GM19240 (cell line): ENCODE data around the gene TAOK1.

Experiments
- DNase-seq: peaks from one replicate; pipeline ENCODE4 v3.0.0; 2011; ENCODE audit warnings: low spot score; ENCODE audit not compliant: insufficient read length

TAOK1 gene

DNA sequence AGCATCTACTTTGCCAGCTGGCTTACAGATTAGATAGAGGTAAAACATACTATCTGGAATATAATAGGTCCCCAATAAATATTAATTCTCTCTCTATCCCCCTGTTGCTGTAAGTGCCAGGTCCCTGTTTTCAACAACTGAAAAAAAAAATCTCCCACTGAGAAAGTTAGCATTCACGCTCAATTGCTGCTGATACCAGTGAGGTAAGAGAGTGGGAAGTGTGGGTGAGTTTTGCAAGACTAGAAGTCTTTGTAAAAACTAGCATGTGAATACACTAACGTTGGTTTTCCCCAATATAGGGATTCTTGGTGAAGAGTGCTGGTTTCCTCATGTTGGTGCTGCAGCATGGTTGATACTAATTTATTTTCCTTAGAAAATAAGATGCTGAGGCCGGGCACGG, 11.7 kb upstream of the TAOK1 start:
- DNase-seq = no peak

DNA sequence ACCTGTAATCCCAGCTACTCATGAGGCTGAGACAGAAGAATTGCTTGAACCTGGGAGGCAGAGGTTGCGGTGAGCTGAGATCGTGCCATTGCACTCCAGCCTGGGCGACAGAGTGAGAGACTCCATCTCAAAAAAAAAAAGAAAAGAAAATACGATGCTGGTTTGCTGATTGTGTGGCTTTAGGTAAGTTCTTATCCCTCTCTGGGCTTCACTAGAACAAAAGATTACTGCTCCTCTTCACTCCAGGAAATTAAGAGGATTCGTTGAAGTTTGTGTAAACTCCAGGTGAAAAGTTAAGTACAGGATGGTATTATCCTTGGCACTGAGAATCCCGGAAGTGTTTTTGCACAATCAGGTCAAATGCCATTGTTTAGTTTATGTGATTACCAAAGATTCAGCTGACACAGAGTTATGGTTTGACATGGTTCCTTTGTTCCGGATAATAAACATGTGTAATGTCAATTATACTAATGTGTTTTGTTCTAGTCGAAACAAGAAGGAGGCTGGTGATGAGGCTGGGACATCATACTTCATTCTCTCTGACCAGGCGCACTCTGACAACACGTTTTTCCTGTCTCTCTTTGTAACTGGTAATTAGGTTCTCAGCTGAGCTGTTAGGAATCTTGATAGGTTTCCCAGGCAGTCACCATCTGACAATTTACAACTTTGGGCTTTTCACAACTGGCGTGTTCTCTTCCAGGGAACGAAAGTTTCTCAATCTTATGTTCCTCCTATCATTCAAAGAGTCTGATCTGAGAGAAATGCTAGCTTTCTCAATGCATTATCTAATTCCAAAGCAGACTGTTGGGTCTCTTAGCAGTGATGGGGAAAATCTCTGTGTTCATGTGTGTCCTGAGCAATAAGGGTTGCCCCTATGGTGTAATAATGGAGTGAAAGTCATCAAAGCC, 10.8 kb upstream of the TAOK1 start:
- DNase-seq = no peak

DNA sequence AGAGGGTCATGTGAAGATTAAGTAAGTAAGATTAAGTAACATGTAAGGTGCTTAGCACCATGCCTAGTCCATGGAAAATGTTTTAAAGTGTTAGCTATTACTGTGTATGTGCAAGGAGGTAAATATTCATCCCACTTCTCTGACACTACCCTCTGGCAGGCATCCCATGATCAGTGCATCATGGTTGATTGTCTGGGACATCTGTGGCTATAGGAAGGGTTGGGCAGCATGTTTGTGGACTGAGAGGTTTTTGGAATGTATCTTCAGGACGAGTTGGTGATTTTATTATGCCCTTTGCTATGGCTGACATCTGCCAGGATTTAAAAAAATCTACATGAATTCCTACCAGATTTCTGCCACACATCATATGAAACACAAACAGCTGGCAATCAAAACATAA, 6.5 kb upstream of the TAOK1 start:
- DNase-seq = no peak

DNA sequence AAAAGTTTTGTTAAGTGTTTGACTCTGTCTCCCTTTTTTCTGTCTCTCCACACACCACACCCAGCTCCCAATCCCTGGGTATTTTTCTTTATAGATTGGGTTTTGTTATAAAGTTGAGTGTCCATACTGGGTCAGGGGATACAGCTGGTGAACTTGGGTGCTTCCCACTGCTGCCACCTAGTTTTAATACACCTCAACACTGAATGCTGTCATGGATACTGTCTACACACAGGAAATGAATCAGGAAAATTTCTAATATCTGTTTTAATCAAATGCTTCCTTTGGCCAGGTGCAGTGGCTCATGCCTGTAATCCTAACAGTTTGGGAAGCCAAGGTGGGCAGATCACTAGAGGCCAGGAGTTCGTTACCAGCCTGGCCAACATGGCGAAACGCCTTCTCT, 5.3 kb upstream of the TAOK1 start:
- no peak for DNase-seq

DNA sequence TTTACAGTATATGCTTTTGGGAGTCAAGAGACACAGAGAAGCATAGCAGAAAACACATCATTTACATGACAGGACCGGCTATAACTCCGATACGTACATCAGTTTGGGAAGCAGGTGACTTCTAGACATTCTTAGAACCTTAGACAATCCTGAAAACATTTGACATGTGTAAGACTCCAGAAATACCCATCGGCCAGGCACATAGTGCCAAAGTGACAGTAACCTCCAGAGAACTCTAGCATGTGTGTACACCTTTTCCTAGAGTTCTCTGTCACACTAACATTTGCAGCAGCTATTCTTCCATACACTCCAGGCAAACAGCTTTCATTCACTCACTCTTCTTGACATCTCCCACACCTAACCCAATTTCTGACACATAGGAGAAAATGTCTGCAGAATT, 3.4 kb upstream of the TAOK1 start:
- no peak for DNase-seq

DNA sequence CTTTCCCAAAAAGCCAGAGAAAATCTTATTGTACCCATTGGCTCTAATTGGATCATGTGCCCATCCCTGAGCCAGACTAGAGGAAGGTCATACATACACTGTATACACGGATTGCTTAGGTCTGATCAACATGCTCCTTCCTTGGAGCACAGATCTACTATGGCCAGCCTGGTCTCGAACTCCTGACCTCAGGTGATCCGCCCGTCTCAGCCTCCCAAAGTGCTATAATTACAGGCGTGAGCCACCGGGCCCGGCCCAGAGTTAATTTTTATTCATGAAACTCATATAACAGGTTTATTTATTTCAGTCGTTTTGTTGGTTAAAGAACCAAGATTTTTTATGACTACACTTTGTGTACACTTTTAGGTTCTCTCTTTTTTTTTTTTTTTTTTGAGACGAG, 1.2 kb upstream of the TAOK1 start:
- DNase-seq = no peak

DNA sequence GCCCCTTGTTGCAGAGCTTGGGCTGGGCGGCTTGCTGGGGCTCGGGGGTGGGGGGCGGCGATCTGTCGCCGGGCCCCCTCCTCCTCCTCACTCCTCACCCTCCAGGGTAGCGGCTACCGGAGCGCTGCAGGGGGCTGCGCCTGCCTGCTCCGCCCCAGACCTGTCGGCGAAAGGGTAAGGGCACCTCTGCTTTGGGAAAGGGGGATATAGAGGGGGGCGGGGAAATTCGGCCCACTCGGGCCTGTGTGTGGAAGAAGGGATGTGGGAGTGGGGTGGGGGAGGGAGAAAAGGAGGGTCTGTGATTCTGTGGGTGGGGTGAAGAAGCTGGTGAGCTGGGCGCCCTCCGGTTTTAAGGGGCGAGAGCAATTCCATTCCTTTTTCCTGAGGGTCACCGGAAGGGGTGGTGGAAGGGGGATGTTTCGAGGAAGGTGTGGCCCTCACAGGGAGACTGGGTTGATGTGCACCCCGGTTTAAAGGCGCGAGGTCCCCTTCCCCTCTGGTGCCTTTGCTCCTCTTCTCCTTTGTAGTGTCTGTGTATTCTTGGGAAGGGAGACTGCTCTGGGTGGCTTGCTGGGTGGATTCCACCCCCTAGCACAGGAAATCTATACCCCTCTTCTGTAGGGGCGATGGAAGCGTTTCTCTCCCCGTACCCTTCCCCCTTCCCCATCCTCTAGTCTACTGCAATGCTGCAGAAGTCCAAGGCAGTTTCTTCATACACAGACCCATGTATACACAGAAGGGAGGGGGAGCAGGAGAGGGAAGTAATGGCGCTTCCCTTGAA, 878 bp downstream of the TAOK1 start:
- no peak for DNase-seq

DNA sequence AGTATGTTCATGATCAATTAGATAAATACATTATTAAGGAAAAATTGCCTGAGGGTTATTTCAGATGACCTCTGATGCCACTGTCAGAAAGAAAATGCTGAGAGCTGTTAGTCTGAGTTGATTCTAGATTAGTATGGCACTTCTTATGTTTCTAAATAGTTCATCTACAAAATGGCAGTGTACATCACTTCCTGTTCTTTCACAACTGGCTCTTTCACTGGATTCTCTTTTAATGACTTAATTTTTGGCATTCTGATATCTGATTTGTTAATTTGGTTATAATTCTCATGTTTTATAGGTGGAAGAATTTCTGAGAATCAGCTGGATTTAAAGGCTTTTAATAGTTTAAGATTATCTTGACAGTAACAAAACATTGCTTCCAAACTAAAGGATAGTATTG, 3.3 kb downstream of the TAOK1 start:
- no peak for DNase-seq

DNA sequence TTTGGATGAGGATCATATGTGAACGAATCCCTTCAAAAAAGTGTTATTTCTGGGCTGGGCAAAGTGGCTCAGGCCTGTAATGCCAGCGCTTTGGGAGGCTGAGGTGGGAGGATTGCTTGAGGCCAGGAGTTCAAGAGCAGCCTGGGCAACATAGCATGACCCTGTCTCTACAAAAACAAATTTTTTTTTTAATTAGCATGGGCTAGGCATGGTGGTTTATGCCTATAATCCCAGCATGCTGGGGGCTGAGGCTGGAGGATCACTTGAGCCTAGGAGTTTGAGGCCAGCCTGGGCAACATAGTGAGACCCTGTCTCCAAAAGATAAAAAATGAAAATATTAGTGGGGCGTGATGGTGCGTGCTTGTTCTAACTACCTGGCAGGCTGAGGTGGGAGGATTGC, 4.6 kb downstream of the TAOK1 start:
- DNase-seq = no peak

DNA sequence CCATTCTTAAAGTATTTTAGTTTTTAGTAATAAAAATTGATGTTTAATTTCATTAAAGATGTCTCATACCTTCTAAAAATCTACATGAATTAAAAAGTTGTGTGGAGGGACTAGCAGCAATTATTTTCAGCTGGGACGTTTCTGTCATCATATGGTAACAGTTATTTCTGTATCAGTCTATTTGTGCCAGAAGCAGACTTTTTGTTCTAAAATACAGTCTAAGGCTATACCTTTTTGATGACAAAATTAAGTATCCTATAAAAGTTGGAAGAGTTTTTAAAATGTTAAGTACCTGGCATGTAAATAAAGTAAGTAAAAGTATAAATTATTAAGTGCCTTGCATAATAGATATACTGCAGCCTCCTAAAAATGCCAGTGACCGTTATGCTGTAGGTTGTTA, 5.9 kb downstream of the TAOK1 start:
- no peak for DNase-seq

DNA sequence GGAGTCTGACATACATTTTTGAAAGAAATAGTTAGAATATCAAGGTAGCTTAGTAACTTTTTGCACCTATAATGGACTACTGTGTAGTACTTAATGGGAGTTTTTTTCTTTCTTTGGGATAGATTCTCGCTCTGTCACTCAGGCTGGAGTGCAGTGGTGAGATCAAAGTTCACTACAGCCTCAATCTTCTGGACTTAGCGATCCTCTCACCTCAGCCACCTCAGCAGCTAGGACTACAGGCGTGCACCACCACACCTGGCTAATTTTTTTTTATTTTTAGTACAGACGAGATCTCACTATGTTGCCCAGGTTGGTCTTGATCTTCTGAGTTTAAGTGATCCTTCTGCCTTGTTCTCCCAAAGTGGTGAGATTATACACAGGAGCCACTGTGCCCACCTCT, 9.5 kb downstream of the TAOK1 start:
- no peak for DNase-seq

DNA sequence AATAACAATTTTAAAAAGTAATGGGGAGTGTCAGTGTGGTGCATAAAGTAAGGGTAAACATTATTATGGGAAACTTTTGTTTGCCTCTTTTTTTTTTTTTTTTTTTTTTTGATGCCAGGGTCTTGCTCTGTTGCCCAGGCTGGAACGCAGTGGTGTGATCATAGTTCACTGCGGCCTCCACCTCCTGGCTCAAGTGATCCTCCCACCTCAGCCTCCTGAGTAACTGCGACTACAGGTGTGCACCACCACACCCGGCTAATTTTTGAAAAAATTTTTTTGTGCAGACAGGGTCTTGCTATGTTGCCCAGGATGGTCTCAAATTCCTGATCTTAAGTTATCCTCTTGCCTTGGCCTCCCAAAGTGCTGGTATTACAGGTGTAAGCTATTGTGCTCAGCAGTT, 10.7 kb downstream of the TAOK1 start:
- no peak for DNase-seq

DNA sequence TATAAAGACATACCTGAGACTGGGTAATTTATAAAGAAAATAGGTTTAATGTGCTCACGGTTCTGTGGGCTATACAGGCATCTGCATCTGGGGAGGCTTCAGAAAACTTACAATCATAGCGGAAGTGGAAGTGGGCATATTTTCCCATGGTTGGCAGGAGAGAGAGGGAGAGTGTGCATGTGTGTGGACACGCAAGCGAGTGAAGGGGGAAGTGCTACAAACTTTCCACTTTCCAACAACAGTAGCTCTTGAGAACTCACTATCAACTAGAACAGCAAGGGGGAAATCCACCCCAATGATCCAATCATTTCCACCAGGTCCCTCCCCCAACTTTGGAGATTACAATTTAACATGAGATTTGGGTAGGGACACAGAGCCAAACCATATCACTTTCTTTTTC, 11.1 kb downstream of the TAOK1 start:
- DNase-seq = no peak

DNA sequence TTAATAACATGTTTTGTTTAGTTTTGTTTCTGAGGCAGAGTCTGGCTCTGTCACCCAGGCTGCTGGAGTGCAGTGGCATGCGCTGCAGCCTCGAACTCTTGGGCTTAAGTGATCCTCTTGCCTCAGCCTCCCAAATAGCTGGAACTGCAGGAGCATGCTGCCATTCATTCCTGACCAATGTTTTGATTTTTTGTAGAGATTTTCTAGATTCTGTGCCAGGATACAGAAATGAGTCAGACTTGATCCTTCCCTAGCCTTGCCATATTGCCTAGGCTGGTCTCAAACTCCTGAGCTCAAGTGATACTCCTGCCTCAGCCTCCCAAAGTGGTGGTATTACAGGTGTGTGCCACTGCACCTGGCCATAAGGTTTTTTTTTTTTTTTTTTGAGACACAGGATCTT, 17.7 kb downstream of the TAOK1 start:
- DNase-seq = no peak

DNA sequence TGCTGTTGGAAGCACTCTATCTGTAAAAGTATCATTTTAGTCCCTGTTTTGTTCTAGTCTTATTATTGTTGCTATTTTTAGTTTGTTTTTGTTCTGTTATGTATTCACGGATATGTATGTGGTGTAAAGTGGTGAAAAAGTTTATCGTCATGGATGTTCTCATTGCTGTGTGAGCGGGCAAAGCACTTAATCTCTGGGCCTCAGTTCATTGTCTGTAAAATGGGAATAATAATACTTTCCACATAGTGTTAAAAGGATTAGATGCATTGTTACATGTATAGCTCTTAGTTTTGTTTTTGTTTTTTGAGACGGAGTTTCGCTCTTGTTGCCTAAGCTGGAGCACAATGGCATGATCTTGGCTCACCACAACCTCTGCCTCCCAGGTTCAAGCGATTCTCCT, 19.8 kb downstream of the TAOK1 start:
- no peak for DNase-seq

DNA sequence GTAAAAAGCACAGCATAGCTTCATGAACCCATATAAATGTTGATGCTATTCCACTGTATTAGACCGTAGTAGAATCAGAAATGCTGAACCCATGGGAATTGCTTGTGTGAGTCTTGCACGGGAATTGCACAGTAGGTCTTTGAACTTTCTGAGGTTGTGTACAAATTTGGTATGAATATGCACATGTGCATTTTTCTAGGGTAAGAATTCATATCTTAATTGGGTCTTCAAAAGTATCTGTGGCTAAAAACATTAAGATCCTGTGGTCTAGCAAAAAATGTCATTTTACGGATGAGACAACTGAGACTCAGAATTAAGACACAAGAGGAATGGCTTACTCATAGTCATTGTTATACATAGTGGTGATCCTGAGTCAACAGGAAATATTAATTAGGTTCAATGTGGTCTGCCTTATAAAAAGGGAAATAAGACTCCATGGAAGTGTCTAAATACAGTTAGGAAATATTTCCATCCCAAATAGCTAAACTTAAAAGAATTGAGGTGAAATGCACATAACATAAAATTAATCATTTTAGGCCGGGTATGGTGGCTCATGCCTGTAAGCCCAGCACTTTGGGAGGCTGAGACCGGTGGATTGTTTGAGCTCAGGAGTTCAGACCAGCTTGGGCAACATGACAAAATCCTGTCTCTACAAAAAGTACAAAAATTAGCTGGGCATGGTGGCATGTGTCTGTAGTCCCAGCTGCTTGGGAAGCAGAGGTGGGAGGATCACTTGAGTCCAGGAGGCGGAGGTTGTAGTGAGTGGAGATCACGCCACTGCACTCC, 22.8 kb downstream of the TAOK1 start:
- no peak for DNase-seq

DNA sequence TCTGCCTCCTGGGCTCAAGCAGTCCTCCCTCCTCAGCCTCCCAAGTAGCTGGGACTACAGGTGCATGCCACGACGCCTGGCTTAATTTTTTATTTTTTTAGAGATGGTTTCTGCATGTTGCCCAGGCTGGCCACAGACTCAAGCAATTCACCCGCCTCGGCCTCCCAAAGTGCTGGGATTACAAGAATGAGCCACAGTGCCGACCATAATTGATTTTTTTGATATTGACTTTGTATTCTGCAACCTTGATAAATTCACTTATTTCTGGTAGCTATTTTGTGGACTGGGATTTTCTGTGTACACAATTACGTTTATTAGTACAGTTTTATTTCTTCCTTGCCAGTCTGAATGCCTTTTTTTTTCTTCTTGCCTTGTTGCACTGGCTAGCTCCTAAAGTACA, 30.0 kb downstream of the TAOK1 start:
- DNase-seq = no peak

DNA sequence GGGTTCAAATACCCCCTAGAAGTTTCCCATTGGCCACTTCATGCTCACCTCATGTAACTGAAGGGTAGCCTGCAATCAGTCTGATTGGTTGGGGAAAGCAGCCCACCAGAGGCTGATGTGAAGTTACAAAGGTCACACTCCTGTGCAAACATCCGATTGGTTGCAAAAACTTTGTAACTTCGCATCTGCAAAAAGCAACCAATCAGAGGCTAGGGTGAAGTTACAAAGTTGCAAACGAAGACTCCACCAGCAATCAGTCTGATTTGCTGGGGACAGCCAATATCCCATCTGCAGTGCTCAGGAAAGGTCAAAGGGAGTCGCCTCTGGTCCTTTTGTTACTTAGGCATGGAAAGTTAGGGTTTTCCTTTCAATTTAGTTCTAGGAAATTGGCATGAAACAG, 40.1 kb downstream of the TAOK1 start:
- DNase-seq = no peak

DNA sequence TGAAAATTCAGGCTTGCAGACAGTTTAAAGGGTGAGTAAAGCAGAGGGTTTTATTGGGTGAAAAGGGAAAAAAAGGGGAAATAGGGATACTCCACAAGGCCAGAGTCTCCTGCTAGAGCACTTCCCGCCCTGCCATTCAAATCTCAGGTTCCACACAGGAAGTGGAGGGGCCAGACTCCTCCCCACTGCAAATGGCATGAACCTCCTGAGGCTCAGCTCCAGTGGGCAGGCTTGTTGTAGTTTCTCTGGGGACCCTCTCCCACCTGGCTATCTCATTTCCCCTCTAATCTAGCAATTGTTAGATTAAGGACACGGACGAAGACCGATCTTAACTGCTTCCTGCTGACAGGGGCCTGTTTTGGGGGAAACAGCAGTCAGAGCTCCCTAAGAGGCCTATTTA, 43.4 kb downstream of the TAOK1 start:
- peak; percentile 8 for DNase-seq

DNA sequence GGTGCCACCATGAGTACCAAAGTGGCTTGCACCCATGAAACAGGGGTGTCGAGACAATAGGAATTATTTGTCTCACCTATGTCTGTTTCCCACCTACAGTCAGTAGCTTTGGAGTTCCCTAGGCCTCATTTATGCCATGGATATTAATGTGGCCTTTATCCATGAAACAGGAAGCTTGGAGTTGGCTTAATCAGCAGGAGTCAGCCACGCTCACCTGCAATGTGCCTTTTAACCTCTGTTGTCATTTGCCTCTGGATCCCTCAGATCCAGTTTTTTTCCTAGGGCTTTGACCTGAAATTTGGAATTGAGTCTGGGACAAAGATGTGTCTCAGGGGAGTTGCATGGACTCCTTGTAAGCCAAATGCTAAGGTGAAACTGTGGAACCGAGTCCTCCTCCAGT, 44.4 kb downstream of the TAOK1 start:
- DNase-seq = no peak

DNA sequence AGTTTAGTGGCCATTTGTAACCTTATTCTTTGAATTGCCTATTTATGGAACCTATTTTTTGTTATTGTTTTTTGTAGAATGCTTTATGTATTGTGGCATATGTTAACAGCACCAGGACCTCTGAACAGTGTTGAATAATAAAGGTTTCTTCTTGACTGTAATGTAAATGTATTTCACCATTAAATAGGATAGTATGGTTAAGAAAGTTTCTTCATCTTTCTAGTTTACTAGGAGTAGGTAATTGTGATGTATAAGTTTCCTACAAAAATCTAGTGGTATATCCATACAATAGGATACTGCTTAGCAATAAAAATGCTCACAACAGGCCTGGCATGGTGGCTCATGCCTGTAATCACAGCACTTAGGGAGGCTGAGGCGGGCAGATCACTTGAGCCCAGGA, 52.3 kb downstream of the TAOK1 start:
- DNase-seq = no peak
